ENCODE data around the gene ARHGEF9.
"Not testable (repeated sequence)": the region's sequence is repeated elsewhere in the genome, so short reads cannot be mapped to it uniquely, and the experiment has no call there.

Gene ARHGEF9

GRCh38 chrX:63664083-63664482 is 120.9 kb downstream of the ARHGEF9 start:
- H3K27ac Mint-ChIP-seq, result no peak overlapping the region
- no peaks in the 10 kb centered on the region for H3K9me3 Mint-ChIP-seq
- no peak for ATAC-seq (ENCODE audit: low read depth)
- H3K36me3 Mint-ChIP-seq, result peaks cover 34% of the 10 kb centered on the region
- no peak overlapping the region for H3K4me3 Mint-ChIP-seq
- DNase-seq (ENCODE audit: low spot score in 2 of 2), result no peak
- H3K4me1 Mint-ChIP-seq, result no peaks in the 10 kb centered on the region
- H3K27me3 Mint-ChIP-seq, result no peaks in the 10 kb centered on the region

GRCh38 chrX:63661676-63662075 is 123.3 kb downstream of the ARHGEF9 start:
- no peaks in the 10 kb centered on the region for H3K27me3 Mint-ChIP-seq
- no peaks in the 10 kb centered on the region for H3K9me3 Mint-ChIP-seq
- ATAC-seq (ENCODE audit: low read depth), result no peak
- H3K36me3 Mint-ChIP-seq, result peaks cover 31% of the 10 kb centered on the region
- DNase-seq (ENCODE audit: low spot score in 2 of 2), result no peak
- no peaks in the 10 kb centered on the region for H3K4me1 Mint-ChIP-seq
- H3K27ac Mint-ChIP-seq, result no peak overlapping the region
- no peak overlapping the region for H3K4me3 Mint-ChIP-seq

DNA sequence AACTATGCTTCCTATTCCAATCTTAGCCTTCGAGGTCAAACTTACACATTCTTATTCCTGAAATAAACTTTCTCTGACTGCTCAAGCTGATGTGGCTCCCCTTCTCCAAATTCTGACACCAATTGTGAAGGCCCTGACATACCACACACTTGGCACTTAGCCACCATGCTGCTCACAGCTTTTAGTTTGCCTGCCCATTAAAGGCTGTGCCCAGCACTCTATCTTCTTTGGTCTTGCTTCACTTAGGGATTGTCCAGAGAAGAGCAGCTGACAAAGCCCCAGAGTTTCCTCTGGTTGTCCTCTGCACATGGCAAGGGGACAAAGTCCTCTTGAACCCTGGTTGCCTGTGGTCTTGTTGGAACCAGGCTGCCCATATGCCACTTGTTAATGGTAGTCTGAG is 126.1 kb downstream of the ARHGEF9 start:
- Mint-ChIP-seq H3K9me3 (no peaks in the 10 kb centered on the region), H3K27ac (peak overlapping the region; percentile 35), H3K27me3 (no peaks in the 10 kb centered on the region), H3K4me1 (no peaks in the 10 kb centered on the region), H3K4me3 (no peak overlapping the region), H3K36me3 (peaks cover 29% of the 10 kb centered on the region)
- DNase-seq (ENCODE audit: low spot score in 2 of 2), result no peak
- ATAC-seq (ENCODE audit: low read depth), result no peak

GRCh38 chrX:63657821-63658220 is 127.2 kb downstream of the ARHGEF9 start:
- no peaks in the 10 kb centered on the region for H3K4me1 Mint-ChIP-seq
- no peak overlapping the region for H3K27ac Mint-ChIP-seq
- peaks cover 36% of the 10 kb centered on the region for H3K36me3 Mint-ChIP-seq
- no peak for DNase-seq (ENCODE audit: low spot score in 2 of 2)
- no peak overlapping the region for H3K4me3 Mint-ChIP-seq
- peaks cover 2% of the 10 kb centered on the region for H3K9me3 Mint-ChIP-seq
- H3K27me3 Mint-ChIP-seq, result no peaks in the 10 kb centered on the region
- no peak for ATAC-seq (ENCODE audit: low read depth)

GRCh38 chrX:63656871-63657580 is 128.0 kb downstream of the ARHGEF9 start:
- Mint-ChIP-seq H3K27ac (no peak overlapping the region), H3K4me1 (no peaks in the 10 kb centered on the region), H3K36me3 (peaks cover 36% of the 10 kb centered on the region), H3K9me3 (peaks cover 2% of the 10 kb centered on the region), H3K27me3 (no peaks in the 10 kb centered on the region), H3K4me3 (no peak overlapping the region)
- no peak for DNase-seq (ENCODE audit: low spot score in 2 of 2)
- ATAC-seq (ENCODE audit: low read depth), result no peak

GRCh38 chrX:63652086-63652765 is 132.8 kb downstream of the ARHGEF9 start:
- H3K9me3 Mint-ChIP-seq, result peaks cover 3% of the 10 kb centered on the region
- H3K36me3 Mint-ChIP-seq, result peaks cover 30% of the 10 kb centered on the region
- DNase-seq (ENCODE audit: low spot score in 2 of 2), result no peak
- ATAC-seq (ENCODE audit: low read depth), result no peak
- no peak overlapping the region for H3K4me3 Mint-ChIP-seq
- no peaks in the 10 kb centered on the region for H3K4me1 Mint-ChIP-seq
- no peaks in the 10 kb centered on the region for H3K27me3 Mint-ChIP-seq
- H3K27ac Mint-ChIP-seq, result no peak overlapping the region

- H3K4me3 Mint-ChIP-seq; ATAC-seq (ENCODE audit: low read depth); H3K9me3 Mint-ChIP-seq; H3K4me1 Mint-ChIP-seq; DNase-seq (ENCODE audit: low spot score in 2 of 2); H3K27ac Mint-ChIP-seq; H3K27me3 Mint-ChIP-seq: not testable (repeated sequence)
- peaks cover 16% of the 10 kb centered on the region for H3K36me3 Mint-ChIP-seq
These were observed 139.3 kb downstream of the ARHGEF9 start for GRCh38 chrX:63645748-63646147.

DNA sequence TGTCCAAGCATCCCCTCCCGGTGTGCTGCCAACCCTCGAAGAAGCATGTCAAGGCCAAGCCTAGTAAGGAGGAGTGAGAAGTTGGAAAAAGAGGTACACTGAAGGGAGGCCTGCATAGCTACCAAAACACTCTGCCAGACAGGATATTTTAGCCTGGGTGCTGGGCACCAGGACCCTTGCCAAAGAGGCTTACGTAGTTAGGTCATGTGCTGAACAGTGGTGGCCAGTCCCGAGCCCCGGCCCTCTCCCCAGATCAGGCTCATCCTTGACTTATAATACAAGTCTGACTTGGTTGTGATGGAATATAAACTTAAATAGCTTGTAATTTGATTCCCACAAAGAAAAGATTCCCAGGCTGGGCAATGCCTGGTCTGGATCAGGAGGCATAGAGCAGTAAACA is 149.3 kb downstream of the ARHGEF9 start:
- Mint-ChIP-seq H3K9me3 (peaks cover 5% of the 10 kb centered on the region), H3K27ac (no peak overlapping the region), H3K4me3 (no peak overlapping the region), H3K27me3 (no peaks in the 10 kb centered on the region), H3K36me3 (peaks cover 43% of the 10 kb centered on the region), H3K4me1 (no peaks in the 10 kb centered on the region)
- DNase-seq (ENCODE audit: low spot score in 2 of 2) (no peak), ATAC-seq (ENCODE audit: low read depth) (no peak)

- DNase-seq (ENCODE audit: low spot score in 2 of 2) (no peak), ATAC-seq (ENCODE audit: low read depth) (no peak)
- Mint-ChIP-seq H3K27me3 (no peaks in the 10 kb centered on the region), H3K9me3 (peaks cover 4% of the 10 kb centered on the region), H3K4me1 (no peaks in the 10 kb centered on the region), H3K36me3 (no peaks in the 10 kb centered on the region), H3K4me3 (no peak overlapping the region), H3K27ac (no peak overlapping the region)
These were observed 171.4 kb downstream of the ARHGEF9 start for GRCh38 chrX:63613531-63614028.

- ATAC-seq (ENCODE audit: low read depth) (no peak), DNase-seq (ENCODE audit: low spot score in 2 of 2) (no peak)
- no peak overlapping the region for H3K4me3 Mint-ChIP-seq
- no peak overlapping the region for H3K27ac Mint-ChIP-seq
- no peaks in the 10 kb centered on the region for H3K4me1 Mint-ChIP-seq
- no peaks in the 10 kb centered on the region for H3K36me3 Mint-ChIP-seq
- H3K27me3 Mint-ChIP-seq, result no peaks in the 10 kb centered on the region
- H3K9me3 Mint-ChIP-seq, result peaks cover 3% of the 10 kb centered on the region
These were observed 199.1 kb downstream of the ARHGEF9 start for GRCh38 chrX:63585936-63586335.
